Small intestine (tissue), 7 donors: ENCODE measurements around the gene PLSCR5. TPM values are rescaled to one million over a fixed set of nuclear protein-coding genes. Genes with fewer than 3 reads are reported as not detected.

Source experiments
- DNase-seq, 2 donors: peaks; one replicate each; pipeline versions ENCODE4 v3.0.0 to v3.0.0-alpha.2; 2013
- FAIRE-seq: peaks from 2 replicates; lab custom pipeline; 2012; peaks lifted over from hg19 to GRCh38; lab: Jason Lieb, UNC
- H3K27ac ChIP-seq, 3 donors: one replicate each; pipeline ENCODE4 v1.5.1; 2013; ENCODE audit warnings: low read length in 2 of 3, mild to moderate bottlenecking in 2 of 3, control low read depth in 1 of 3, inconsistent platforms in 1 of 3, low read depth in 1 of 3, moderate library complexity in 1 of 3
- H3K27me3 ChIP-seq, 3 donors: one replicate each; pipeline ENCODE4 v1.6.1; 2013; ENCODE audit warnings: low read length in 3 of 3, inconsistent platforms in 1 of 3; ENCODE audit not compliant: control insufficient read depth in 3 of 3, insufficient read depth in 3 of 3
- H3K36me3 ChIP-seq, 3 donors: one replicate each; pipeline ENCODE4 v1.6.1; 2013; ENCODE audit warnings: low read length in 3 of 3, inconsistent platforms in 1 of 3, low read depth in 1 of 3, mild to moderate bottlenecking in 1 of 3, moderate library complexity in 1 of 3; ENCODE audit not compliant: control insufficient read depth in 3 of 3, insufficient read depth in 2 of 3
- H3K4me1 ChIP-seq, 3 donors: one replicate each; pipeline ENCODE4 v1.6.1; 2013; ENCODE audit warnings: low read length in 2 of 3, inconsistent platforms in 1 of 3, low read depth in 1 of 3, mild to moderate bottlenecking in 1 of 3, moderate library complexity in 1 of 3; ENCODE audit not compliant: control insufficient read depth in 3 of 3, insufficient read depth in 2 of 3
- H3K4me3 ChIP-seq, 3 donors: one replicate each; pipeline ENCODE4 v1.5.1; 2013; ENCODE audit warnings: low read length in 3 of 3, control low read depth in 1 of 3, inconsistent platforms in 1 of 3, low read depth in 1 of 3, mild to moderate bottlenecking in 1 of 3, moderate library complexity in 1 of 3
- H3K9me3 ChIP-seq, 2 donors: one replicate each; pipeline ENCODE4 v1.6.1; 2013; ENCODE audit warnings: low read depth in 1 of 2, low read length in 1 of 2; ENCODE audit not compliant: control insufficient read depth in 2 of 2, insufficient read depth in 1 of 2
- WGBS, 3 donors: extraction: QIAGEN DNeasy Blood & Tissue Kit; methylation state at CpG; one replicate each; pipeline ENCODE4 v1.1.7; 2013; 5-methylcytosine and 5-hydroxymethylcytosine counted together
- polyA plus RNA-seq, 4 donors: library from polyadenylated mRNA; stranded (reverse) in 3 of 4; unstranded in 1 of 4; fragments of 200-250 nt in 3 of 4; fragments of 120-200 nt in 1 of 4; gene quantifications; one replicate each; pipeline versions ENCODE4 v1.2.1 to v1.2.3, GENCODE V29; 2013
- donor health status: healthy with polysubstance abuse.
- donor health status: control.
- donor health status: control.
- donor health status: Bipolar disorder and iron deficiency.
- donor health status: healthy.

The PLSCR5 gene
- polyA plus RNA-seq, 4 donors = not detected

DNA sequence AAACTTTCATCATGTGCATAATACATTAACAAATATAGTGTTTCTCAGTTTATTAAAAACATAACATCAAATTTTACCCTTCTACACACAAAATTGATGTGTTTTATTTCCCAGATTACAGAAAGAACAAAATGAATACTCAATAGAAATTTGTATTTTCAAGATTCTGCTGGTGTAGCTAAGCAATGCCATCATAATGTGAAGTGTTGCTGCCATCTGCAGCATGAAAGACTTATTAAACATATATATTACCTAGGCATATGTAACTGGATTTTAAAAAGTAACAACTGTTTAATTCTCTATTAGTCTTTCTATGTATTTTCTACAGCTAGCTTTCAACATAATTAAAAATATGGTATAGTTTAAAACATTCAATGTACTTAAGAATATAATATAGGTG is 27.5 kb downstream of the PLSCR5 start:
- Histone ChIP-seq H3K27ac (no peak overlapping the region), H3K4me1 (no peaks in the 10 kb centered on the region), H3K27me3 (no peaks in the 10 kb centered on the region), H3K36me3 (no peaks in the 10 kb centered on the region), H3K4me3 (no peak overlapping the region), H3K9me3 (peaks cover 0 to 4% of the 10 kb centered on the region in 2 donors)
- peak; percentile 89 for FAIRE-seq
- DNase-seq = peak; percentile 46 to 56

DNA sequence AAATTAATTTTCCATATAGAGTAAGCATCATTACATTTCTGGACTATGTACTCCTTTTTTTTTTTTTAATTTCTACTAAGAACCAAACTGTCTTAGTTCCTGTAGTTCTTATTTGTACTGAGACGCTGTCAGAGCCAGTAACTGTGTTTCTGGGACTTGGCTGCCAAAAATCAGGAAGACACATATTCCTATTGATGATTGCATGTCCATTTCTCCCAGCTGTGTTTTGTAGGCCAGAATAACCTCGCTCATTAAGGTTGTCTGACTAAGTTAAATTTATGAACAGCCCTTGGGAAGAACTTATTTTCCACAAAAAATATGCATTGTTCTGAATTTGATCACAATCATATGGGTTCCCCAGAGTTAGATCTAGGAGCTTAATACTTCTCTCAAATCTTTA is 29.5 kb downstream of the PLSCR5 start:
- Histone ChIP-seq H3K4me3 (no peak overlapping the region), H3K4me1 (no peaks in the 10 kb centered on the region), H3K27ac (no peak overlapping the region), H3K27me3 (no peaks in the 10 kb centered on the region), H3K9me3 (no peaks in the 10 kb centered on the region), H3K36me3 (no peaks in the 10 kb centered on the region)
- FAIRE-seq (no peak), DNase-seq (no peak)
- 75 to 92% (median 86%) methylated on average over 2 of the region's 2 CpGs for WGBS, 3 donors

DNA sequence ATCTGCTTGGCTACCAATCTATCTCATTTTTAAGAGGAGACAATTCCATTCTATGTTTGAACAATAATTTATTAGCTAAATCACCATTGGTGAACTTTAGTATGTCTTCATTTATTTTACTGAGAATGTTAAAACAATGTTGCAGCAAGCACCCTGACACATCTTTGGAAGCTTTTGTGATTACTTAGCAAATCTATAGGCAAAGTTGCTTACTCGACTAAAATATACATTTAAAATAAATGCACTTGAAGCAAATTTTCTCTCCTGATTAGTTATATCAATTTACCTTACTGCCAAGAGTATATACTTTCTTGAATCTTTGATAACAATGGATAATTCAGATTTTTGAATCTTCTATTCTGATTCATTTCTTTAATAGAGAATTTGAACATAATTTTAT is 31.0 kb downstream of the PLSCR5 start:
- Histone ChIP-seq H3K4me3 (no peak overlapping the region), H3K36me3 (no peaks in the 10 kb centered on the region), H3K27me3 (no peaks in the 10 kb centered on the region), H3K9me3 (no peaks in the 10 kb centered on the region), H3K27ac (no peak overlapping the region), H3K4me1 (no peaks in the 10 kb centered on the region)
- no peak for FAIRE-seq
- 73 to 83% (median 74%) methylated on average over 1 of the region's 1 CpG for WGBS, 3 donors
- no peak for DNase-seq

DNA sequence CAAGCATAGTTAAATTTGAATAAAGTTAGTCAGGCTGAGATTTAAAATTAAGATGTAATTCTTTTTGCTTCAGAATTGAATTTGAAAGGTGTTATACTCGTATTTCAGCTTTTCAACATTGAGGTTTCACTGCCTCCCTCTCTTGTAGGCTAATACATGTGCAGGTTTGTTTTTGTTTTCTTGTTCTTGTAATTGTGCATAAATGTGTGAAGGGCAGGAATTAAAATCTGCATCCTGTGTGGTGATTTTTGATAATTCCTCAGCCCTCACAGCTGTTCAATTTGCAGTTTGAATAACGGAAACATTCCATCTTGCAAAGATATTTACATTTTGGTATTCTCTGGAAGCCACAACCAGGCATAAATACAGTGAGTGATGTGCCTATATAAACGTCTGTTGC is 35.8 kb downstream of the PLSCR5 start:
- 54 to 74% (median 70%) methylated on average over 3 of the region's 3 CpGs for WGBS, 3 donors

DNA sequence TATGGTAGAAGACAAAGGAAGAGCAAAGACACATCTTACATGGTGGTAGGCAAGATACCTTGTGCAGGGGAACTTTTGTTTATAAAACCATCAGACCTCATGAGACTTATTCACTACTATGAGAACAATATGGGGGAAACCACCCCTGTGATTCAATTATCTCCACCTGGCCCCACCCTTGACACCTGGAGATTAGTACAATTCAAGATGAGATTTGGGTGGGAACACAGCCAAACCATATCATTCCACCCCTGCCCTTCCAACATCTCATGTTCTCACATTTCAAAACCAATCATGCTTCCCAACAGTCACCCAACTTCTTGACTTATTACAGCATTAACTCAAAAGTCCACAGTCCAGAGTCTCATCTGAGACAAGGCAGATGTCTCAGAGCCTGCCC is 39.0 kb downstream of the PLSCR5 start:
- FAIRE-seq = no peak

More for the DNA sequence above, 35.8 kb downstream of the PLSCR5 start:
- FAIRE-seq (no peak), DNase-seq (no peak)
- Histone ChIP-seq H3K27ac (no peak overlapping the region), H3K36me3 (no peaks in the 10 kb centered on the region), H3K4me3 (no peak overlapping the region), H3K27me3 (no peaks in the 10 kb centered on the region), H3K9me3 (no peaks in the 10 kb centered on the region), H3K4me1 (no peaks in the 10 kb centered on the region)

DNA sequence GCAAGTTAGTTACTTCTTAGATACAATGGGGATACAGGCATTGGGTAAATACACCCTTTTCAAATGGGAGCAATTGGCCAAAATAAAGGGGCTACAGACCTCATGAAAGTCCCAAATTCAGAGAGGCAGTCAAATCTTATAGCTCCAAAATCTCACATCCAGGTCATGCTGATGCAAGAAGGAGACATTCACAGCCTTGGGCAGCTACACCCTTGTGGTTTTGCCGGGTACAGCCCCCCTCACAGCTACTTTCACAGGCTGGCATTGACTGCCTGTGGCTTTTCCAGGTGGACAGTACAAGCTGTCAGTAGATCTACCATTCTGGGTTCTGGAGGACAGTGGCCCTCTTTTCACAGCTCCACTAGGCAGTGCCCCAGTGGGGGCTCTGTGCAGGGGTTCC is 43.3 kb downstream of the PLSCR5 start:
- Histone ChIP-seq H3K4me1 (no peaks in the 10 kb centered on the region), H3K36me3 (no peaks in the 10 kb centered on the region), H3K9me3 (no peaks in the 10 kb centered on the region), H3K4me3 (no peak overlapping the region), H3K27ac (no peak overlapping the region), H3K27me3 (no peaks in the 10 kb centered on the region)
- DNase-seq (no peak), FAIRE-seq (no peak)
- 85 to 94% (median 91%) methylated on average over 1 of the region's 1 CpG for WGBS, 3 donors

More for the DNA sequence above, 39.0 kb downstream of the PLSCR5 start:
- Histone ChIP-seq H3K4me1 (no peaks in the 10 kb centered on the region), H3K36me3 (no peaks in the 10 kb centered on the region), H3K27ac (no peak overlapping the region), H3K9me3 (no peaks in the 10 kb centered on the region), H3K27me3 (no peaks in the 10 kb centered on the region), H3K4me3 (no peak overlapping the region)
- peak in 1 of 2 donors; percentile 22 for DNase-seq

DNA sequence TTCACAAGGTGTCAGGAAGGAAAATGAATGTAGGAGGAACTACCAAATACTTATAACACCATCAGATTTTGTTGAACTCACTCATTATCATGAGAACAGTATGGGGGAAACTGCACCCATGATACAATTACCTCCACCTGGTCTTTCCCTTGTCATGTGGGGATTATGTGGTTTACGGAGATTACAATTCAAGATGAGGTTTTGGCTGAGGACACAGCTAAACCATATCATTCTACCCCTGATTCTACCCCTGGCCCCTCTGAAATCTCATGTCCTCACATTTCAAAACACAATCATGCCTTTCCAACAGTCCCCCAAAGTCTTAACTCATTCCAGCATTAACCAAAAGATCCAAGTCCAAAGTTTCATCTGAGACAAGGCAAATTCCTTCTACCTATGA is 43.7 kb downstream of the PLSCR5 start:
- 95 to 100% (median 98%) methylated on average over 1 of the region's 1 CpG for WGBS, 3 donors
- Histone ChIP-seq H3K27me3 (no peaks in the 10 kb centered on the region), H3K4me1 (no peaks in the 10 kb centered on the region), H3K27ac (no peak overlapping the region), H3K4me3 (no peak overlapping the region), H3K9me3 (no peaks in the 10 kb centered on the region), H3K36me3 (no peaks in the 10 kb centered on the region)
- DNase-seq (no peak), FAIRE-seq (no peak)

DNA sequence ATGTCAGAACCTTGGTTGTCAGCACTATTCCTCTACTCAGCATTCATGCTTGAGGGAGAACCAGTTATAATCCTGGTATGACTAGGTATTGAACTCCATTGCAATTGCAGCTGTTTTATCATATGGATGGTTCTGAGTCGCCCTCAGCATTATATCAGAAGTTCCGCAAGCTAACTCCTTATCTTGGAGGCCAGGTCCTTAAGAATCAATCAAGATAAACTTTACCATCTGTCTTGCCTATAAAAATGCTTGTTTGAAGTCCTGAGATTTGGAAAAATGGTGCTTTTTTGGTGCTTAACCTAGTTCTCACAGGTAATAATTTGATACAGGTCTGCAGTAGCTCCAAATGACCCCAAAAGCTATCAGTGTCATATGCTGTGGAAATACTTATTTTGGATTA is 44.5 kb downstream of the PLSCR5 start:
- Histone ChIP-seq H3K4me1 (no peaks in the 10 kb centered on the region), H3K27ac (no peak overlapping the region), H3K9me3 (no peaks in the 10 kb centered on the region), H3K4me3 (no peak overlapping the region), H3K27me3 (no peaks in the 10 kb centered on the region), H3K36me3 (no peaks in the 10 kb centered on the region)
- WGBS, 3 donors = 66 to 79% (median 73%) methylated on average over 2 of the region's 2 CpGs
- FAIRE-seq = no peak
- no peak for DNase-seq

DNA sequence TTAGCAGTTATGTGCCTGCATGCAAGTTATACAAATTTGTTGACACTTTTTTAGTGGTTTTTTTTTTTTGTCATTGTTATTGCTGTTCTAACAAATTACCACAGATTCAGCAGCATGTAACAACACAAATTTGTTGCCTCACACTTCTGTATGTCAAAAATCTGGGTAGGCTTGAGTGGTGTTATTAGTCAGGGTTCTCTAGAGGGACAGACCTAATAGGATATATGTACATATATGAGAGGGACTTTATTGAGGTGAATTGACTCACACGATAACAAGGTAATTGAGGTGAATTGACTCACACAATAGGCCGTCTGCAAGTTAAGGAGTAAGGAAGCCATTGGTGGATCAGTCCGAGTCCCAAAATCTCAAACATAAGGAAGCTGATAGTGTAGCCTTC is 45.8 kb downstream of the PLSCR5 start:
- Histone ChIP-seq H3K27ac (no peak overlapping the region), H3K27me3 (no peaks in the 10 kb centered on the region), H3K9me3 (no peaks in the 10 kb centered on the region), H3K4me3 (no peak overlapping the region), H3K36me3 (no peaks in the 10 kb centered on the region), H3K4me1 (no peaks in the 10 kb centered on the region)
- DNase-seq = no peak
- WGBS, 3 donors = 81 to 93% (median 87%) methylated on average over 3 of the region's 3 CpGs
- no peak for FAIRE-seq
